ENCODE measurements around the gene SPTLC3.

Gene SPTLC3

DNA sequence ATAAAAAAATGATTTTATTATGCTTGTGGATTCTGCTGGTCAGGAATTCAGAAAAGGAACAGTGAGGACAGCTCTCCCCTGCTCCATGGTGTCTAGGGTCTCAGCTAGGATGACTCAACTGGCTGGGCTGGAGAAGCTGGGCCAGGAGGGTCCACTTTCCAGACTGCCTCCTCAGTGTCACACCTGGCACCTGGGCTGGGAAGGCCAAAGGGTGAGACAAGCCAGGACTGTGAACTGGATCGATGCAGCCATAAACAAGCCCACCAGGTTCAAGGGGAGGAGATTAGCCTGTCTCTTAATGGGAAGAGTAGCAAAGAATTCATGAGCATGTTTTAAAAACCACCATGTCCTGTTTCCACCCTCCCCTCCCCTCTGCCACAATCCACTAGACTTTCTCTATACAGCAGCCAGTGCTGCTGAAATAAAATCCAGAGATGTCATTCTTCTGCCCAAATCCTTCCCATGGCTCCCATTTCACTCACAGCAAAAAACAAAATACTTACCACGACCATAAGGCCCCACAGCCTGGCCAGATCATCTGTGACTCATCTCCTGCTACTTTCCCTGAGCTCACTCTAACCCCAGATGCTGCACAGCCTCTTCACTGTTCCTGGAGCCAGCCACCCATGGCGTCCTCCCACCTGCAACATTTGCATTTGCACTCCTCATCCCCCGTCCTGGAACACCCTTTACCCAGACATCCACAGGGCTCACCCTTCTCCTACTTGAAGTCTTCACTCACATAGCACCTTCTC is 13.8 kb downstream of the SPTLC3 start:
- H3K9ac ChIP-seq: no peak overlapping the region
- H3K27me3 ChIP-seq: no peaks in the 10 kb centered on the region; a peak in 1 of 22 replicates
- H3K4me1 ChIP-seq: peaks cover 0 to 24% (median 12%) of the 10 kb centered on the region in 10 experiments; a peak in 16 of 20 replicates
- H3K9me3 ChIP-seq (replicated peaks in 1 of 11): peaks cover 24 to 58% (median 40%) of the 10 kb centered on the region in 11 experiments
- no peak overlapping the region for H3K27ac ChIP-seq
- H3K36me3 ChIP-seq: peaks cover 0 to 10% (median 0%) of the 10 kb centered on the region in 11 experiments; a peak in 5 of 22 replicates
- peak overlapping the region in 9 of 11 experiments; percentile 13 to 49 (median 33); a peak in 14 of 22 replicates for H3K4me2 ChIP-seq
- no peaks in the 10 kb centered on the region for H4K20me1 ChIP-seq
- no peak for TF ChIP-seq Cebpa-rat (IDR thresholded peaks at IDR 0.05)
- no peak overlapping the region for H3K4me3 ChIP-seq

DNA sequence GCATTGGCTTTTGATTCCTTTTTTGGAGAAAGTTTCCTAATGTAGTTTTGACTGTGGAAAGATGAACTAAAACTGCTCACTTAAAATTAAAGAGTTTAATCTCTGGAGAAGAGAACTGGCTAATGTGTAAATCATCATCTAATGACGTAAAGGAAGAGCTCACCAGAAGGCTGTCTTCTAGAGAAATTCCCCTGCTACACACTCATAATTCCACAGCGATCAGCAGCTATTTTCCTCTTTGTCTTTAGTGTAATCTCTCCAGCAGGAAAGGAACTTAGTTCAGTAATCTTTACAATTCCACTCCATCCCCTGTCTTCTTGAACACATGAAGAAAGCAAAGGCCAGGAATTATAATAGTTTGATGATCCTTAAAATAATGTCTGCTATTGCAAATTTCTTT is 15.8 kb downstream of the SPTLC3 start:
- no peaks in the 10 kb centered on the region for H4K20me1 ChIP-seq
- H3K9ac ChIP-seq: no peak overlapping the region
- no peak overlapping the region for H3K4me2 ChIP-seq
- H3K27ac ChIP-seq: no peak overlapping the region
- no peak overlapping the region for H3K4me3 ChIP-seq
- no peak for TF ChIP-seq Cebpa-rat (IDR thresholded peaks at IDR 0.05)
- peaks cover 24 to 48% (median 40%) of the 10 kb centered on the region in 11 experiments for H3K9me3 ChIP-seq (replicated peaks in 1 of 11)
- H3K36me3 ChIP-seq: peaks cover 0 to 8% (median 0%) of the 10 kb centered on the region in 11 experiments; a peak in 5 of 22 replicates
- H3K4me1 ChIP-seq: peaks cover under 1 to 33% (median 14%) of the 10 kb centered on the region in 10 experiments; a peak in 16 of 20 replicates
- no peaks in the 10 kb centered on the region; a peak in 1 of 22 replicates for H3K27me3 ChIP-seq

DNA sequence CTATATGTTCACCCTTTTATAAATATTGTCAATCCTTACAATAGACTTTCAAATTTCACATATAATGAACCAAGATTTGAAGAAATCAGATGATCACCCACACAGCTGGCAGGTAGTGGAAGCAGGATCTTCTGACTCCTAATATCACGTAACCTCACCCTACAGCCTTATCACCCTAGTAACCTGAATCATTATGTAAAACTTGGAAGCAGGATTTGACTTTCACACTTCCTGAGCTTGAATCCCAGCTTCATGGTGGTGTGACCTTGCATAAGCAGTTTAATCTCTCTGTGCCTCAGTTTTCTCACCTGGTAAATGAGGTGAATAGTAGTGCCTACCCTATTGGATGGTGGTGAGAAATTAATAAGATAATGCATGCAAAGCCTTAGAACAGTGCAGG is 16.4 kb downstream of the SPTLC3 start:
- Histone ChIP-seq H3K4me1 (peaks cover 6 to 39% (median 19%) of the 10 kb centered on the region in 10 experiments; a peak in 18 of 20 replicates), H4K20me1 (no peaks in the 10 kb centered on the region), H3K4me2 (no peak overlapping the region), H3K9ac (no peak overlapping the region), H3K4me3 (no peak overlapping the region), H3K27me3 (no peaks in the 10 kb centered on the region; a peak in 1 of 22 replicates), H3K36me3 (peaks cover 0 to 8% (median 0%) of the 10 kb centered on the region in 11 experiments; a peak in 5 of 22 replicates), H3K27ac (no peak overlapping the region), H3K9me3 (replicated peaks in 1 of 11) (peaks cover 24 to 43% (median 36%) of the 10 kb centered on the region in 11 experiments)
- no peak for TF ChIP-seq Cebpa-rat (IDR thresholded peaks at IDR 0.05)

DNA sequence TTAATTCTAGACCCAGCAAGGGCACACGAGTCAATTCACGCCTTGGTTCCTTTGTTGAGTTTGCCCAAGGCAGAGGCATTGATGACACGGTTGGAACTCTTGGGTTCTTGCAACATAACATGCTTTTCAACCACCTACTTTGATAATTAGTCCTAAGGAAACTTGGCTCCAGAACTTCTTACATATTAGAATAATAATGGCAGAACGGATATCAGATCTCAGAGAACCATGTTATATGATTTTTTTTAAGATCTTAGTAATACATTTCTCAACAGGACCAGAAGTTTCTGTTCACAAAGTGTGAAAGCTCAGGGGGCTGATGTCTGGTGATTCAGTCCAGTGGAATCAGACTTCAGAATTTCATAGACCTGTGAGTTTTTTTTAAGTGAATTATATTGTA is 19.2 kb downstream of the SPTLC3 start:
- no peaks in the 10 kb centered on the region for H4K20me1 ChIP-seq
- H3K9me3 ChIP-seq (replicated peaks in 1 of 11): peaks cover 0 to 30% (median 17%) of the 10 kb centered on the region in 11 experiments; a peak in 12 of 22 replicates
- H3K36me3 ChIP-seq: peaks cover 0 to 8% (median 0%) of the 10 kb centered on the region in 11 experiments; a peak in 2 of 22 replicates
- no peak for TF ChIP-seq Cebpa-rat (IDR thresholded peaks at IDR 0.05)
- no peak overlapping the region for H3K9ac ChIP-seq
- H3K4me1 ChIP-seq: peaks cover 6 to 57% (median 36%) of the 10 kb centered on the region in 10 experiments; a peak in 18 of 20 replicates
- no peaks in the 10 kb centered on the region; a peak in 1 of 22 replicates for H3K27me3 ChIP-seq
- H3K27ac ChIP-seq: no peak overlapping the region
- no peak overlapping the region for H3K4me2 ChIP-seq
- no peak overlapping the region for H3K4me3 ChIP-seq

DNA sequence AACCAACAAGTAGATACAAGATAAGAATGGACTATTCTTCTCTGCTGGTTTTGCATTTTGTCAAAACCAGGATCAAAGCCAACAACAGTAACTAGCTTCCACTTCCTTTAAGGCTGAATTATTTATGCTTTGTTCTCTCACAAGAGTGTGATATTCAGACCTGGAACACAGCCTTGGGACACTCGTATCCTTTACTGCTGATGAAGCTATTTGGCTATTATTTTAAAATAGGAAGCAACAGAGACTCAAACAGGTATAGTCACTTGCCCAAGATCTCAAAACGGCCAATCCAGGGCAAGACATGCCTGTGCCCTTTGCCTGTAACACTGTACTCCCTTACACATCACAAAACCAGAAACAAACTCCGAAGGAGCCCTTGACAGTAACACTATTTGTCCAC is 19.9 kb downstream of the SPTLC3 start:
- TF ChIP-seq Cebpa-rat (IDR thresholded peaks at IDR 0.05): no peak
- peak overlapping the region in 2 of 11 experiments; percentile 3 to 76; a peak in 1 of 22 replicates for H3K4me2 ChIP-seq
- H3K4me3 ChIP-seq: no peak overlapping the region
- peaks cover 6 to 61% (median 39%) of the 10 kb centered on the region in 10 experiments; a peak in 18 of 20 replicates for H3K4me1 ChIP-seq
- H3K9me3 ChIP-seq (replicated peaks in 1 of 11): peaks cover 0 to 30% (median 17%) of the 10 kb centered on the region in 11 experiments; a peak in 11 of 22 replicates
- no peak overlapping the region for H3K9ac ChIP-seq
- no peaks in the 10 kb centered on the region; a peak in 1 of 22 replicates for H3K27me3 ChIP-seq
- no peaks in the 10 kb centered on the region for H4K20me1 ChIP-seq
- H3K36me3 ChIP-seq: peaks cover 0 to 8% (median 0%) of the 10 kb centered on the region in 11 experiments; a peak in 2 of 22 replicates
- H3K27ac ChIP-seq: no peak overlapping the region

DNA sequence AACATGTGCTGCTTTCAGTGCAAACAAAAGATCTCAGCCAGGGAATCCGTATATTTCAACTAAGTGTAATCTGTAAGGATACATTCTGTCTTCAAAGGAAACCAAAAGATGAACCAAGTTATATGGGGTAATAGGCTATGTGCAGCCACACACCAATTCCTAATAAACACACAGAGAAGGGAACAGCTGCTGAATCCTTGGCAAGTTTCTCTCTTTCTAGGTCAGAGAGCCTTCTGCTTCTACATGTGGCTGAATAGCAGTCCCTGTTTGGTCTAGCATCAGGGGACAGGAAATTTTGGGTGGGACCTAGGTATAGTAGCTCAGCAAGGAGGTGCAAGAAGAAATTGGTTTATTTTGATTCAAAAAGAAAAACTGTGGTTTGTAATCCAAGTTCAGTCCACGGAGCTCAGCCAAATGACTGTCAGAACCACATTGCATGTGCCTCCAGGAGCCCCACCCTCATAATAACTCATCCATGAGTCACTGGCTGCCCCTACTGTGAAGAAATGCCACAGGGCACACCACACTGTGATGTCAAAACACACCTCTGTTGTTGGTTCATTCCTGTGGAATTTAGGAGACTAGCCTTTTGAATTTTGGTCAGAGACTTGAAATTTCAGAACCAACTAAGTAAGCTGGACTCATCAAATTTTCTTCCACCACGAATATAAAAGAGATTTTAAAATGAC is 21.1 kb downstream of the SPTLC3 start:
- Histone ChIP-seq H3K4me2 (peak overlapping the region; percentile 28 to 78 (median 39); a peak in 17 of 22 replicates), H4K20me1 (no peaks in the 10 kb centered on the region), H3K9ac (no peak overlapping the region), H3K27ac (peak overlapping the region in 1 of 11 experiments; percentile 25; a peak in 1 of 22 replicates), H3K27me3 (no peaks in the 10 kb centered on the region; a peak in 1 of 22 replicates), H3K4me1 (peaks cover 6 to 69% (median 41%) of the 10 kb centered on the region in 10 experiments; a peak in 18 of 20 replicates), H3K9me3 (replicated peaks in 1 of 11) (peaks cover 0 to 30% (median 17%) of the 10 kb centered on the region in 11 experiments; a peak in 11 of 22 replicates), H3K4me3 (no peak overlapping the region), H3K36me3 (peaks cover 0 to 8% (median 0%) of the 10 kb centered on the region in 11 experiments; a peak in 2 of 22 replicates)
- no peak for TF ChIP-seq Cebpa-rat (IDR thresholded peaks at IDR 0.05)

DNA sequence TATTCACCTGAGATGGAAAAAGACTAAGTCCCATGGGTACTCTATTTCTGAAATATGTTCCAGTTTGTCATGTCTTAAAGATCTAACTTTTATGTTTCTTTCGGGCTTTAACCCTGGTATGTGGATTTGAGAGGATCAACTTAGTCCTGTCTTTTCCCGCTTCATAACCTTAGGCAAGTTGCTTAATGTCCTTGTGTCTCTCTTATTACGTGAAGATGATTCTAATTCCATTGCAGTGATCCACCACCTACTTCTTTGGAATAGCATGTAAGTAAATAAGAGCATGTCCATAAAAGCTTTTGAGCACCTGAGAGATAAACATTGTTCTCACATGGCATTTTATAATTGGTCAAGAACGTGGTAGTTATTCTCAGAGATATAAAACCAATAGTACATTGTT is 23.0 kb downstream of the SPTLC3 start:
- peaks cover 0 to 26% (median 6%) of the 10 kb centered on the region in 11 experiments; a peak in 9 of 22 replicates for H3K9me3 ChIP-seq (replicated peaks in 1 of 11)
- H3K4me3 ChIP-seq: no peak overlapping the region
- H3K27me3 ChIP-seq: no peaks in the 10 kb centered on the region
- H4K20me1 ChIP-seq: no peaks in the 10 kb centered on the region
- H3K27ac ChIP-seq: no peak overlapping the region
- H3K4me1 ChIP-seq: peaks cover 6 to 78% (median 46%) of the 10 kb centered on the region in 10 experiments; a peak in 18 of 20 replicates
- no peak overlapping the region for H3K9ac ChIP-seq
- peak overlapping the region in 7 of 11 experiments; percentile 30 to 78 (median 67); a peak in 12 of 22 replicates for H3K4me2 ChIP-seq
- TF ChIP-seq Cebpa-rat (IDR thresholded peaks at IDR 0.05): no peak
- H3K36me3 ChIP-seq: peaks cover 0 to 2% (median 0%) of the 10 kb centered on the region in 11 experiments; a peak in 2 of 22 replicates

DNA sequence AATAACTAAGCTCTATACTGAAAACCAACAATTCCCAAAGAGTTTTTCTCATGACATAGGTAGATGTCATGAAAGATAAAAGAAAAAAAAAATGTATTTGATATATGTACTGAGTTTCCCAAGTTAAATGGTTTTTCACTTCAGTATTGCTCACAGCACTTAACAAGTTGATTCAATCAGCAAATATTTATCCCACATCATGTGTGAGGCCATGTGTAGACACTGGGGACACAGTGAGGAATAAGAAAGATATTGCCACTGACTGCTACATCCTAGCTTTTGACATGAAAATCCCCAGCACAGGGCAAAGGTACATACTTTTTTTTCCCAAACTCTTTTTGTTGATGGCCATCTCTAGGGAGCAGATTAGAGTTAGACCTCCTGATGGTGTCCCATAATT is 25.3 kb downstream of the SPTLC3 start:
- H3K27me3 ChIP-seq: no peaks in the 10 kb centered on the region
- H3K4me1 ChIP-seq: peaks cover 6 to 62% (median 43%) of the 10 kb centered on the region in 10 experiments; a peak in 18 of 20 replicates
- no peak overlapping the region for H3K9ac ChIP-seq
- H3K27ac ChIP-seq: no peak overlapping the region
- peak overlapping the region in 3 of 11 experiments; percentile 71 to 78 (median 76); a peak in 4 of 22 replicates for H3K4me2 ChIP-seq
- peaks cover 0 to 30% (median 6%) of the 10 kb centered on the region in 11 experiments; a peak in 3 of 22 replicates for H3K9me3 ChIP-seq (replicated peaks in 1 of 11)
- TF ChIP-seq Cebpa-rat (IDR thresholded peaks at IDR 0.05): no peak
- no peaks in the 10 kb centered on the region for H3K36me3 ChIP-seq
- no peak overlapping the region for H3K4me3 ChIP-seq
- no peaks in the 10 kb centered on the region for H4K20me1 ChIP-seq

All from BLaER1 treated with 17β-estradiol and CSF1 and Interleukin-3, amounts not matched to agents 10 nM and 100 nM (cell line).